ENCODE data around the gene CCDC120.

Gene CCDC120

GRCh38 chrX:49108641-49109040 lies 49.8 kb downstream of the CCDC120 start:
- Histone ChIP-seq H3K4me1 (ENCODE audit: insufficient read depth, low read length, poor library complexity, severe bottlenecking) (no peaks in the 10 kb centered on the region), H3K4me3 (ENCODE audit: low read length, poor library complexity, severe bottlenecking) (no peak overlapping the region), H3F3A (ENCODE audit: low read depth) (no peaks in the 10 kb centered on the region), H3K79me2 (ENCODE audit: insufficient read depth, low read length) (no peaks in the 10 kb centered on the region), H3K9me3 (ENCODE audit: insufficient read depth, low read depth, low read length) (no peaks in the 10 kb centered on the region), H4K20me1 (ENCODE audit: insufficient read depth, low read length, poor library complexity, severe bottlenecking) (no peaks in the 10 kb centered on the region), H3K9me2 (replicated peaks; ENCODE audit: low read depth, low read length) (no peaks in the 10 kb centered on the region), H3K9ac (ENCODE audit: low read depth, low read length, poor library complexity, severe bottlenecking) (no peak overlapping the region), H2AFZ (ENCODE audit: low read length) (no peak overlapping the region), H3K36me3 (ENCODE audit: insufficient read depth, low read length) (no peaks in the 10 kb centered on the region), H3K4me2 (ENCODE audit: low read depth, low read length, poor library complexity, severe bottlenecking) (no peak overlapping the region), H3K27me3 (ENCODE audit: insufficient read depth, low read length, poor library complexity, severe bottlenecking) (no peaks in the 10 kb centered on the region)
- TF ChIP-seq CTCF (conservative IDR thresholded peaks at IDR 0.05; ENCODE audit: low read length) = no peak
- TF ChIP-seq EZH2phosphoT487 (IDR thresholded peaks at IDR 0.05; ENCODE audit: borderline replicate concordance) = no peak

GRCh38 chrX:49110417-49110816 lies 51.6 kb downstream of the CCDC120 start:
- Histone ChIP-seq H3K36me3 (ENCODE audit: insufficient read depth, low read length) (no peaks in the 10 kb centered on the region), H3K4me2 (ENCODE audit: low read depth, low read length, poor library complexity, severe bottlenecking) (no peak overlapping the region), H3K9ac (ENCODE audit: low read depth, low read length, poor library complexity, severe bottlenecking) (no peak overlapping the region), H2AFZ (ENCODE audit: low read length) (no peak overlapping the region), H3K4me3 (ENCODE audit: low read length, poor library complexity, severe bottlenecking) (no peak overlapping the region), H3K27me3 (ENCODE audit: insufficient read depth, low read length, poor library complexity, severe bottlenecking) (no peaks in the 10 kb centered on the region), H3K4me1 (ENCODE audit: insufficient read depth, low read length, poor library complexity, severe bottlenecking) (no peaks in the 10 kb centered on the region), H3K9me2 (replicated peaks; ENCODE audit: low read depth, low read length) (no peaks in the 10 kb centered on the region), H4K20me1 (ENCODE audit: insufficient read depth, low read length, poor library complexity, severe bottlenecking) (no peaks in the 10 kb centered on the region), H3F3A (ENCODE audit: low read depth) (no peaks in the 10 kb centered on the region), H3K79me2 (ENCODE audit: insufficient read depth, low read length) (no peaks in the 10 kb centered on the region), H3K9me3 (ENCODE audit: insufficient read depth, low read depth, low read length) (no peaks in the 10 kb centered on the region)
- TF ChIP-seq CTCF (conservative IDR thresholded peaks at IDR 0.05; ENCODE audit: low read length) (no peak), EZH2phosphoT487 (IDR thresholded peaks at IDR 0.05; ENCODE audit: borderline replicate concordance) (no peak)

GRCh38 chrX:49111791-49112190 lies 53.0 kb downstream of the CCDC120 start:
- H2AFZ ChIP-seq (ENCODE audit: low read length) = no peak overlapping the region

More at GRCh38 chrX:49111791-49112190, 53.0 kb downstream of the CCDC120 start:
- H3K27me3 ChIP-seq (ENCODE audit: insufficient read depth, low read length, poor library complexity, severe bottlenecking) = no peaks in the 10 kb centered on the region
- no peaks in the 10 kb centered on the region for H3F3A ChIP-seq (ENCODE audit: low read depth)
- H3K4me1 ChIP-seq (ENCODE audit: insufficient read depth, low read length, poor library complexity, severe bottlenecking) = no peaks in the 10 kb centered on the region
- no peaks in the 10 kb centered on the region for H4K20me1 ChIP-seq (ENCODE audit: insufficient read depth, low read length, poor library complexity, severe bottlenecking)
- H3K9me2 ChIP-seq (replicated peaks; ENCODE audit: low read depth, low read length) = no peaks in the 10 kb centered on the region
- TF ChIP-seq EZH2phosphoT487 (IDR thresholded peaks at IDR 0.05; ENCODE audit: borderline replicate concordance) (no peak), CTCF (conservative IDR thresholded peaks at IDR 0.05; ENCODE audit: low read length) (no peak)
- no peak overlapping the region for H3K4me3 ChIP-seq (ENCODE audit: low read length, poor library complexity, severe bottlenecking)
- no peak overlapping the region for H3K4me2 ChIP-seq (ENCODE audit: low read depth, low read length, poor library complexity, severe bottlenecking)
- H3K9me3 ChIP-seq (ENCODE audit: insufficient read depth, low read depth, low read length) = no peaks in the 10 kb centered on the region
- H3K36me3 ChIP-seq (ENCODE audit: insufficient read depth, low read length) = no peaks in the 10 kb centered on the region
- no peaks in the 10 kb centered on the region for H3K79me2 ChIP-seq (ENCODE audit: insufficient read depth, low read length)
- H3K9ac ChIP-seq (ENCODE audit: low read depth, low read length, poor library complexity, severe bottlenecking) = no peak overlapping the region
